GM18907 (cell line): ENCODE data around the gene MIB2.
"Not testable (repeated sequence)": the region's sequence is repeated elsewhere in the genome, so short reads cannot be mapped to it uniquely, and the experiment has no call there.

Experiments used
- ATAC-seq: cut with Tn5 transposase; IDR thresholded peaks from one replicate; pipeline ENCODE4 v1.9.1; 2021; ENCODE audit warnings: mild to moderate bottlenecking, moderate library complexity; ENCODE audit not compliant: unreplicated experiment

MIB2 gene

DNA sequence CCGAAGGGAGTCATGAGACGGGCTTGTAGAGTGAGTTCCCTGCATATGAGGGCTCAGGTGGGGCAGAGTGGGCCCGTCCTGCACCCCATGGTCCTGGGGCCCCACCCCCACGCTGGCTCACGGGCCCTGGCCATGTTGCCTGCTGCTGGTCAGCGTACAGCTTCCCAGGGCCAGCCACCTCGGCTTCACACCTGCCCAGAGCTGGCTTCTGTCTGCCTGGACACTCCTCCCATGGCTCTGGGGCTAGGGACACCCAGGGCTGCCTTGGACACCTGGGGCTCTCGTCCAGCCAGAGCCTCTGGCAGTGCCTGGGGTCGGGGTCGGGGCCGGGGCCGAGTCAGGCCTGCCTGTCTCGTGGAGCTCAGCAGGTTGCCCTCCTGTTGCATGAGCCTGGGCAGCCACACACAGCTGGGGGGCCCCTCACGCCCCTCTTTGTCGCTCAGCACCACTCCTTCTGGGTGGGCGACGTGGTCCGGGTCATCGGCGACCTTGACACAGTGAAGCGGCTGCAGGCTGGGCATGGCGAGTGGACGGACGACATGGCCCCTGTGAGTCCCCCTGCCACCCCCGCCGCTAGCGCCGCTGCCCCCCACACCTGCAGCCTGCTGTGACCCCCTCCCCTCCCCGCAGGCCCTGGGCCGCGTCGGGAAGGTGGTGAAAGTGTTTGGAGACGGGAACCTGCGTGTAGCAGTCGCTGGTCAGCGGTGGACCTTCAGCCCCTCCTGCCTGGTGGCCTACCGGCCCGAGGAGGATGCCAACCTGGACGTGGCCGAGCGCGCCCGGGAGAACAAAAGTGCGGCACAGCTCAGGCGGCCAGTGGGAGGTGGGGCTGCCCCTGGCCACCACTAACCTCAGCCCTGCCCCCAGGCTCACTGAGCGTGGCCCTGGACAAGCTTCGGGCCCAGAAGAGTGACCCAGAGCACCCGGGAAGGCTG lies 11.2 kb downstream of the MIB2 start:
- no peak for ATAC-seq

- ATAC-seq = no peak
Measured at GRCh38 chr1:1627261-1627828, 12.0 kb downstream of the MIB2 start.

- no peak for ATAC-seq
Measured at GRCh38 chr1:1627829-1628753, 12.8 kb downstream of the MIB2 start.

DNA sequence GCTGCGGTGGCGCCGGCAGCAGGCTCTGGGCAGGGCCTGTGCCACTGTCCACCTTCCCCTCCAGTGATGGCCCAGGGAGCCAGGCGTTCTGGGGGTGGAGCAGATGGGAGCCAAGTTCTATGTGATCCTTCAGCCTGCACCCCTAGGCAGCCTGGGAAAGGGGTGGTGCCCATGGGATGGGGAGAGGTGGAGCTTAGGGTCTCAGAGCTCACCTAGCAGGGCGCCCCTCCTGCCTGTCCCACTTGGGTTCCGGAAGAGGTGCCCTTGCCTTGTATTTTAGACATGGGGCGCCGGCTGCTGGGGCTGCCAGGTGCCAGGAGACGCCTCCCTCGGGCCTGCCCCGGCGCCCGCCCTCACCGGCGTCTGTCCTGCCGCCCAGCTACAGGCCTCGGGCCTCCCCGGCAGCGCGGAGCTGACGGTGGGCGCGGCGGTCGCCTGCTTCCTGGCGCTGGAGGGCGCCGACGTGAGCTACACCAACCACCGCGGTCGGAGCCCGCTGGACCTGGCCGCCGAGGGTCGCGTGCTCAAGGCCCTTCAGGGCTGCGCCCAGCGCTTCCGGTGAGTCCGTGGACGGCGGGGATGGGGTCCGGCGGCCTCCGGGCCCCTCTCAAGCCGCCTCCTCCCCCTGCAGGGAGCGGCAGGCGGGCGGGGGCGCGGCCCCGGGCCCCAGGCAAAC lies 13.6 kb downstream of the MIB2 start:
- no peak for ATAC-seq

- ATAC-seq = no peak
Measured at GRCh38 chr1:1629430-1630190, 14.3 kb downstream of the MIB2 start.

DNA sequence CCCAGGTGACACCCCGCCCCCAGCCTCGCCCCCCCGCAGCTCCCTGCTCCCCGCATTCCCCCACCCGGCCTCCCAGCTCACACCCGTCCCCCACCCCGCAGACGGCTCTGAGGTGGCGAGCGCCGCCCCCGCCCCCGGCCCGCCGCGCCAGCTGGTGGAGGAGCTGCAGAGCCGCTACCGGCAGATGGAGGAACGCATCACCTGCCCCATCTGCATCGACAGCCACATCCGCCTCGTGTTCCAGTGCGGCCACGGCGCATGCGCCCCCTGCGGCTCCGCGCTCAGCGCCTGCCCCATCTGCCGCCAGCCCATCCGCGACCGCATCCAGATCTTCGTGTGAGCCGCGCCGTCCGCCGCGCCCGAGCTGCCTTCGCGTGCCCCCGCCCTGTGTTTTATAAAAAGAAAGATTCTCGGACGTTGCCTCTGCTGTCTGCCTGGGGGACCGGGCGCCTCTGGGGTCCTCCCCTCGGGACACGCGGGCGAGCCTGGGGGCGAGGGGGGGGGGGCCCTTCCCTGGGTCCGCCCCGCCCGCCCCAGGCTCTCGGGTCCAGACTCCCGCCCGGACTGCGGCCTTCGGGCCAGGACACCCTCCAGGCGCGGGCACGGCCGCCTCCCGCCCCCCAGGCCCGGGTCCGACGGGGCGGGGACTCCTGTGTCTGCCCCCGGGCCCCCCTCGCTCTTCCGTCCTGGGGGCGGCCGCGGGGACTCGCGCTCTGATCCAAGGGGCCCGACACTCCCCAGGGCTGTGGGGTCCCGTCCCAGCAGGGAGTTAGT lies 15.1 kb downstream of the MIB2 start:
- ATAC-seq = peak; percentile 51

DNA sequence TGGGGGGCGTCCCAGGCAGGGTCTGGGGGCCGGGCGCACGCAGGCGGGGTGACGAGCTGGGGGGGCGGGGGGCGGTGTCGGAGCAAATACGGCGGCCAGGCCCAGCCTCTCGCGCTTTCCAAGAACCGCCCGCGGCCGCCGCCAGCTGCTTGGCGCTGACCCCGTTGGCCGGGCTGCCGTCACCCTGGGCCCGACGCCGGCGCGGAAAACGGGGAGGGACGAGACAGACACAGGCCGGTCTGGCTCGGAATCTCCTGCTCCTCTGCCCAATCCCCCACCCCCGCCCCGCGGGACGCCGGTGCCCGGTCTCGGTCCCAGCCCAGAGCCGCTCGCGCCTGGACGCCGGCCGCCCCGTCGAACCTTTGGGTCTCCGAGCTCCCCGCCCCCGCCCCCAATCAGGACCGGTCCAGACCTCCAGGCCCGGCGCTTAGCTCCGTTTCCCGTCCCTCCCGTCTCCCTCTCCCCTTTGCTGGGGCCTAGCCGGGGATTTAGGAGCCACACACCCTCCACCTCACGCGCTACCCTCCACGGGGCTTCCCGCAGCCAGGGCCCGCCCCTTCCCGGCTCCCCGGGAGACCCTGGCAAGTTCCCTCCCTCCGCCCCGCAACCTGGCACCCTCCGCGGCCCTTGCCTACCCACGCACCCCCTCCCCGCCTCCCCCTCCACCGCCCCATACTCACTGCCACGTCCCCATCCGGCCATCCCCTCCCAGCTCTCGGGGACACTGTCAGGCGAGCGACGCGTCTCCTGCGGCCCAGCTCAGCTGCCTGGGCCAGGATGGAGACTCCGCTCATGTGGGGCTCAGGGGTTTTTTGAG lies 15.9 kb downstream of the MIB2 start:
- no peak for ATAC-seq

DNA sequence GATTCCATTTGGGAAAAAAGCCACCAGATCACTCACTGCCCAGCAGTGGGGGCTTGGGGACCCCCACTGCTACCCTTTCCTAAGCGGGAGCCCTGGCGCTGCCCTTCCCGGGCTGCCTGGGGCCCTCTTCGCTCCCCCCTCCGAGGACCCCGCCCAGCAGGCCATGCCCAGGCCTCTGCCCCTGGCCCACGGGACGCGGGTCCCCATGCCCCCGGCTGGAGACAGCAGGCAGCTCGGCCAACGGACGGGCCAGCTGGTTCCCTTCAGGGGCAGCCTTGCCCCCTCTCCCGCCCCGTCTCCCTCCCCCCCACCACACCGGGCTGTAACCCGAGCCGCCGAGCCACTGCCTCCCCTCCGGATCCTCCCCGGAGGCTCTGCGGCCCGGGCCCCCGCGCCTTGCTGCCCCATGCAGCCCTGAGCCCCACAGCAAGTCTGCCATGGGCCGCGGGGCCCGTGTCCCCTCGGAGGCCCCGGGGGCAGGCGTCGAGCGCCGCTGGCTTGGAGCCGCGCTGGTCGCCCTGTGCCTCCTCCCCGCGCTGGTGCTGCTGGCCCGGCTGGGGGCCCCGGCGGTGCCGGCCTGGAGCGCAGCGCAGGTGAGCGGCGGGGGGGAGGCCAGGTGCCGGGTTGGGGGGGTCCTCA lies 16.6 kb downstream of the MIB2 start, which contains the start of gene MMP23B:
Gene MMP23B, plus strand, starts transcription at position 392 of the 639 bp plus-strand sequence. Its CDS starts 46 bp downstream, at position 438.
- no peak for ATAC-seq

- ATAC-seq = not testable (repeated sequence)
Measured at GRCh38 chr1:1633409-1633808, 18.1 kb downstream of the MIB2 start.

DNA sequence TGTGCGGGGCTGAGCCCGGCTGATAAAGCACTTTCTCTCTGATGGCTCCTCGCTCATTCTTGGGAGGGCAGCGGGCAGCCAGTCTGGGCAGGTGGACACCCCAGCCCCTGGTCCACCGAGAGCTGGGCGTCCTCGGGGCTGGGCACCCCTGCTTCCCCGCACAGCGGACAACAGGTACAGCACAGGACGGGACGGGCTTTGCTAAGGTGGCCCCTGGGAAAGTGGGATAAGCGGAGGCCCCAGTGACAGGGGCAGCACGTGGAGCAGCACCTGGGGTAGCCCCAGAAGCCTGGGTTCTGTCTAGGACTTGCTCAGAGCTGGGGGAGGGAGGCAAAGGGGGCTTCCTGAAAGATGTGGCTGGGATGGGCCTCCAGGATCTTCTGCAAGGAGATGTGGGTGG lies 19.3 kb downstream of the MIB2 start:
- ATAC-seq = not testable (repeated sequence)

DNA sequence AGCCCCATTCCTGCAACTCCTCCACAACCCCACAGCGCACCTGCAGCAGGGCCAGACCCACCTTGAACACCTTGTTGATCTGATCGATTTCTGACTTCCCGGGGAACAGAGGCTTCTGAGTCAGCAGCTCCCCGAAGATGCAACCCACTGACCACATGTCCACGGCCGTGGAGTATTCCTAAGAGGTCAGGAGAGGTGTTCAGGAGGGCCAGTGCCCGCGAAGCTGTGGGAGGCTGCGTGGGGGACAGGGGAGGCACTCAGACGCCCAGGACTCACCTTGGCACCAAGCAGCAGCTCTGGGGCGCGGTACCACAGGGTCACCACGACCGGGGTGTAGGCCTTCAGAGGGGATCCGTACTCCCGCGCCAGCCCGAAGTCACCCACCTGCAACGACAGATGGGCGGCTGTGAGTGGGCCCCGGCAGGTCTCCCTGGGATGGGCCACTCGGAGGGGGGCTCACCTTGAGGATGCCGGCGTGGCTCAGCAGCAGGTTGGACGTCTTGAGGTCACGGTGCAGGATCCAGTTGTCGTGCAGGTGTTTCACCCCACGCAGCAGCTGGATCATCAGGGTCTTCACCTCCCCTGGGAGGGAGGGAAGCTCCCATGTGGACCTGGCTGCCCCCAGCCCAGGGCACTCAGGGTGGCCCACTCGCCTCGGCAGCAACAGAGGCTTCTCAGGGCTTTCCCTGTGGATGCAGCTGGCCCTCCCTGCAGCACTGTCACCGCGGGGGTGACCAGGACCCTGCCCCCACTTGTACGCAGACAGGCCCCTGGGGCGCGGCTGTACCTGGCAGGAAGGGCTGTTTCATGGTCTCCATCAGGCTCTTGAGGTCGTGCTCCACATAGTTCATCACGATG lies 21.6 kb downstream of the MIB2 start:
- ATAC-seq = not testable (repeated sequence)

DNA sequence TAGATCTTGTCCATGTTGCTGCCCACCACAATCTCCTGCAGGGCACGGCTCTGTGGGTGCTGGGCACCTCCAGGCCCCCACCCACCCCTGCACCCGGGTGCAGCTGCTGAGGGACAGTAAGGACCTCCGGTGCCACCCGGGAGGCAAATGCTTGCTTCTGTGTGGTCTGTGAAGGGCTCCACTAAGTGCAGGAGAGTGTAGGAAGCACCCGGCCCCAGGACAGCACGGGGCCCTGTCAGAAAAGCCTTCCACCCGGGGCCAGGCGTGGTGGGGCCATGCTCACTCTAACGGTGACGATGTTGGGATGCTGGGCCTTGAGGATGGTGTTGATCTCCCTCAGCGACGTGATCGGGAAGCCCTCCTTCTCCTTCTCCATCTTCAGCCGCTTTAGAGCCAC lies 22.2 kb downstream of the MIB2 start:
- not testable (repeated sequence) for ATAC-seq

GRCh38 chr1:1638528-1638927 lies 23.2 kb downstream of the MIB2 start:
- ATAC-seq = not testable (repeated sequence)

DNA sequence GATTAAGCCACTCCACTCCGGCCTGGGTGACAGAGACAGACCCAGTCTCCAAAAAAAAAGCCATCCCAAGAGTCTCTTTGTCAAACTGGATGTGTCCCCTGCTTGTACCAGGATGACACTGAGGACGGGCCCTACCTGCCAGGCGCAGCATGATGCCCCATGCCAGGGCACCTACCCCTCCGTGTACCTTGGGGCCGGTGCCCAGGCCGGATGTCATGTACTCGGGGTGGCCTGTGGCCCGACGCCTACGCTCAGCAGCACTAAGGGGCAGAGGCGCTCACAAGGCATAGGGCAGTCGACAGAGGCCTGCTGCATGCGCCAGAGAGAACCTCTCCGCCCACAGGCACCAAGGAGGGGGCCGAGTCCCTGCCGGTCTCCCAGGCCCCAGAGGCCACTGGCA lies 24.1 kb downstream of the MIB2 start:
- not testable (repeated sequence) for ATAC-seq

DNA sequence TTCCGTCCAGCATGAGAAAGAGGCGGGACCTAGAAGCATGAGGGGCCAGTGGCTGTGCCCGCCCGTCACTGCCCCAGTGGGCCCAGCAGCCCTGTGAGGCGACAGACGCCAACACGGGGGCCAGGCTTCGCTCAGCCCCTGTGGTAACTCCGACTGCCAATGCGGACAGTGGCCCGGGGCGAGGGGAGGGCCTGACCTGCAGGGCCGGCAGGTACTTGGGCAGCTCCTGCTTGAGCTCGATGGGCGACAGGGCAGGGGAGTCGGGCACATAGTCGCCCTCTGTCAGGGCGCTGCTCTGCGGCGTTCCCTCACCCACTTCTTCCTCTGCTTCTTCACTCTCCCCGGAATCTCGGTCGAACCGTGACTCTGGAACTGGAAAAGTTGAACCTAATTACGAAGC lies 24.8 kb downstream of the MIB2 start:
- not testable (repeated sequence) for ATAC-seq

DNA sequence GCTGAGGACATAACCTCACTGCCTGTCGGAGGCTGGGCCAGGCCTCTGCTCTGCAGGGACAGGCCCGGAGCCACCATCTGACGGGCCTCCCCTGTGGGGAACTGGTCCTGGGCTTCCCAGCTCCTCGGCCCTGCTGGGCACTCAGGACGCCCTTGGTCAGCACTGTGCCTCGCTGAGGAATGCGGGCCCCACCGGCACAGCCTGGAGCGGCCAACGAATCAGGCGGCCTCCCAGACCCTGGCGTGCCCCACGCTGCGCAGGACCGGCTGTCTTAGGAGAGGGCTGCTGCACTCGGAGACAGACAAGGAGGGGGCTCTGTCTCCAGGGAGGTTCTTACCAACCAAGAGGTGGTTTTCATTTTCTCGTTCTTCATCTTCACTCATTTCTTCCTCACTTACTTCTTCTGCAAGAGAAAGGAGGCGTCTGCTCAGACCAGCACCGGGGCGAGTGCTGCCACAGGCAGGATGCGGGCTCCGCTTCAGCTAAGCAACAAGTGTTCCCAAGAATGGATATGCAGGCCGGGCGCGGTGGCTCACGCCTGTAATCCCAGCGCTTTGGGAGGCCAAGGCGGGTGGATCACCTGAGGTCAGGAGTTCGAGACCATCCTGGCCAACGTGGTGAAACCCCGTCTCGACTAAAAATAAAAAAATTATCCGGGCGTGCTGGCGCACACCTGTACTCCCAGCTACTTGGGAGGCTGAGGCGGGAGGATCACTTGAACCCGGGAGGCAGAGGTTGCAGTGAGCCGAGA lies 25.6 kb downstream of the MIB2 start:
- ATAC-seq = not testable (repeated sequence)
